IPS DF 6.9 (cell line): ENCODE measurements around the gene JSRP1.
A peak's percentile ranks its signal among the peaks of the same experiment; 100 is the strongest.

ENCODE experiments used
- DNase-seq: peaks from one replicate; pipeline ENCODE4 v3.0.0-alpha.2; 2013; ENCODE audit warnings: low read depth, low spot score
- H3K27ac ChIP-seq: one replicate; pipeline ENCODE4 v1.5.1; 2013; ENCODE audit warnings: low read length, control low read depth
- H3K27me3 ChIP-seq: 2 replicates; pipeline ENCODE4 v1.6.1; 2013; ENCODE audit warnings: mild to moderate bottlenecking, low read length; ENCODE audit not compliant: control insufficient read depth, insufficient read depth
- H3K36me3 ChIP-seq: 2 replicates; pipeline ENCODE4 v1.6.1; 2013; ENCODE audit warnings: low read length; ENCODE audit not compliant: control insufficient read depth, insufficient read depth
- H3K4me1 ChIP-seq: 2 replicates; pipeline ENCODE4 v1.6.1; 2013; ENCODE audit warnings: low read length; ENCODE audit not compliant: control insufficient read depth, insufficient read depth
- H3K4me3 ChIP-seq: 2 replicates; pipeline ENCODE4 v1.5.1; 2013; ENCODE audit warnings: mild to moderate bottlenecking, low read length
- H3K9me3 ChIP-seq: 2 replicates; pipeline ENCODE4 v1.6.1; 2013; ENCODE audit warnings: low read length, inconsistent platforms; ENCODE audit not compliant: control insufficient read depth, insufficient read depth
- WGBS: extraction: QIAGEN DNeasy Blood & Tissue Kit; methylation state at CpG from one replicate; pipeline ENCODE4 v1.1.7; 2013; ENCODE audit warnings: mixed read lengths, missing lambda C conversion rate; ENCODE audit not compliant: insufficient read length, insufficient coverage; 5-methylcytosine and 5-hydroxymethylcytosine counted together

The JSRP1 gene

DNA sequence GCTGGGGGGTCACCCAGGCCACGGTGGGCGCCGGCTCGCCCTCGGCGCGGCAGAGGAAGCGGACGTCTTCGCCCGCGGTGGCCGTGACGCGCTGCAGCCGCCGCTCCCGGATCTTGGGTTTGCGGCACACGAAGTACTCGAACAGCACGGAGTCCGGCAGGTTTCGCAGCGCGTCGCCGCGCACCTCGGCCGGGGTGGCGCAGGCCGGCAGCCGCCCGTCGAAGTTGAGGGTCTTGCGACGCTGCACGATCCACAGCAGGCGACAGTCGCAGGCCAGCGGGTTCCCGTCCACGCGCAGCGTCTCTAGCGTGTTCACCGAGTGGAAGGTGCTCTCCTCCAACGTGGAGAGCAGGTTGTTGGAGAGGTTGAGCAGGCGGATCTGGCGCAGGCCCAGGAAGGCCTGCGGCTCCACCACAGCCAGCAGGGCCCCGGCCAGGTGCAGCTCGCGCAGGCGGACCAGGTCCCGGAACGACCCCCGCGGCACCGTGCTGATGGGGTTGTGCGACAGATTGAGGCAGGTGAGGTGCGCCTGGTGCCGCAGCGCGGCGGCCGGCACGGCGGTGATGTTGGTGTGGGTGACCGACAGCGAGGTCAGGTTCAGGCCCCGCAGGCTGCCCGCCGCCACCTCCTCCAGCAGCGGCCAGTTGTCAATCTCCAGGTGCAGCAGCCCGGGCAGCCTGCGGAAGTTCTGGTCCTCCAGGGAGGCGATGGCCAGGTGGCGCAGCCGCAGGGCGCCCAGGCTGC is 34.4 kb upstream of the JSRP1 start:
- Histone ChIP-seq H3K4me1 (peaks cover 4% of the 10 kb centered on the region; the same call in 1 of the 2 replicates), H3K9me3 (no peaks in the 10 kb centered on the region), H3K36me3 (no peaks in the 10 kb centered on the region), H3K27me3 (peaks cover 40% of the 10 kb centered on the region), H3K27ac (no peak overlapping the region), H3K4me3 (peak overlapping the region; percentile 22; the same call in 1 of the 2 replicates)
- WGBS, result no CpG with 5 or more reads among the region's 82 CpGs
- DNase-seq, result no peak

- peaks cover 4% of the 10 kb centered on the region; the same call in 1 of the 2 replicates for H3K4me1 ChIP-seq
- no peak for DNase-seq
- no peaks in the 10 kb centered on the region for H3K9me3 ChIP-seq
- H3K4me3 ChIP-seq, result peak overlapping the region; percentile 2; the same call in 1 of the 2 replicates
- no peak overlapping the region for H3K27ac ChIP-seq
- H3K36me3 ChIP-seq, result no peaks in the 10 kb centered on the region
- H3K27me3 ChIP-seq, result peaks cover 38% of the 10 kb centered on the region
- WGBS, result no CpG with 5 or more reads among the region's 74 CpGs
Observed at GRCh38 chr19:2289714-2290435, 33.7 kb upstream of the JSRP1 start.

DNA sequence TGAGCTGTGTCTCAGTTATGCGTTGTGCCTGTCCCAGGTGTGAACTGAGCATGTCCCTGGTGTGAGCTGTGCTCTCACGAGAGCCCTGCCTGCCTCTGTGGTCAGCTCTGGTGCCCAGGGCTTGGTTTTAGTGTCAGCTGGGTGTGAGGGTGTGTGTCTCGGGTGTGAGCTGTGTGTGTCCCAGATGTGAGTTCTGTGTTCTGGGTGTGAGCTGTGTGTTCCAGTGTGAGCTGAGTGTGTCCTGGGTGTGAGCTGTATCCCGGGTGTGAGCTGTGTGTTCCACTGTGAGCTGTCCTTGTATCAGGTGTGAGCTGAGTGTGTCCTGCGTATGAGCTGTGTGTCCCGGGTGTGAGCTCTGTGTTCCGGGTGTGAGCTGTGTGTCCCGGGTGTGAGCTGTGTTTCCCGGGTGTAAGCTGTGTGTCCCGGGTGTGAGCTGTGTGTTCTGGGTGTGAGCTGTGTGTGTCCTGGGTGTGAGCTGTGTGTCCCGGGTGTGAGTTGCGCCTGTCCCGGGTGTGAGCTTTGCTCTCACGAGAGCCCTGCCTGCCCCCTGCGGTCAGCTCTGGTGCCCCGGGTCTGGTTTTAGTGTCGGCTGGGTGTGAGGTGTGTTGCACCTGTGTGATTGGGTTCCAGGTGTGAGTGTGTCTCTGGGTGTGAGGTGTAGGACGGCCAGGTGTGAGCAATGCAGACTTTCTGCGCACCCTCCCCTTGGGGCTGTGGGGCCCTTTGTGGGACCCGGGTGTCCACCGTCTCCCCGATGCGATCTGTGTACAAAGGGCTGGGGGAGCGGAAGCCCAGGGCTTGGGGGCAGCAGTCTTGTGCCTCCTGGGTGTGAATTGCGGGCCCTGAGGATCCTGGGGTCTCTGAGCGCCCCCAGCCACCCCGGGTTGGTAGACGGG is 32.8 kb upstream of the JSRP1 start:
- no CpG with 5 or more reads among the region's 28 CpGs for WGBS
- Histone ChIP-seq H3K4me3 (no peak overlapping the region), H3K27ac (no peak overlapping the region), H3K27me3 (peaks cover 38% of the 10 kb centered on the region), H3K4me1 (peaks cover 4% of the 10 kb centered on the region; the same call in 1 of the 2 replicates), H3K36me3 (no peaks in the 10 kb centered on the region), H3K9me3 (no peaks in the 10 kb centered on the region)
- no peak for DNase-seq

GRCh38 chr19:2288338-2288817 is 32.2 kb upstream of the JSRP1 start:
- Histone ChIP-seq H3K27ac (no peak overlapping the region), H3K27me3 (peaks cover 38% of the 10 kb centered on the region), H3K4me1 (peaks cover 4% of the 10 kb centered on the region; the same call in 1 of the 2 replicates), H3K9me3 (no peaks in the 10 kb centered on the region), H3K4me3 (no peak overlapping the region), H3K36me3 (no peaks in the 10 kb centered on the region)
- no peak for DNase-seq
- no CpG with 5 or more reads among the region's 17 CpGs for WGBS

DNA sequence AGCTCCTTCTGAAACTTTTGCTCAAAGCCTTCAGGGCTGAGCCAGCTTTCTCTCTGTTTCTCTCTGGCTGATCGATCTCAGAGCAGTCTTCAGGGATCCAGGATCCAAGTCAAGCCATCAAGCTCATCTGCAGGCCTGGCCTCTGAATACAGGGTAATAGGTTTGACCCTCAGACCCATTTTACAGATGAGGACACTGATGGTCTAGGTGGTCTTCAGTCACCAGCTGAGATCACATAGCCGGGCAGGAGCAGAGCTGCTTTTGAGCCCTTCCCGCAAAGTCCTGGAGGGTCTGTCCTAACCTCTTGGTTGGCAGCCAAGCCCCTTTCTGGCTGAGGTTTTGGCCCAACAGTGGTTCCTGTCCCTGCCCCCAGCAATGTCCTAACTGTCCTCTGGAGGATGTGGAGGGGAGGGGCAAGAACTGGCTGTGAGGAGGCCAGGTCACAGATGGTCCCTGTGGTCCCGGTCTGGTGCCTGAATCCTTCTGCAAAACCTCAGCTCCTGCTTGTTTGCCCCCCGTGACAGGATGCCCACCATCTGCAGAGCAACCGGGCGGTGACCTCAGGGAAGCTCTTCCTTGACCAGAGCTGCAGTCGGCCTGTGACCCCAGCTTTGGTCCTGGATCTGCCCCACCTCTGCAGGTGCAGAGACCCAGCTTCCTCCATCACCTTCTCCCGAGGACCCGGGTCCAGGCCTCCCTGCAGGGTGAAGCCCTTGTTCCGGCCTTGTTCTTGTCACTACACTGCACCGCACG is 31.5 kb upstream of the JSRP1 start:
- peaks cover 43% of the 10 kb centered on the region for H3K27me3 ChIP-seq
- no CpG with 5 or more reads among the region's 13 CpGs for WGBS

DNA sequence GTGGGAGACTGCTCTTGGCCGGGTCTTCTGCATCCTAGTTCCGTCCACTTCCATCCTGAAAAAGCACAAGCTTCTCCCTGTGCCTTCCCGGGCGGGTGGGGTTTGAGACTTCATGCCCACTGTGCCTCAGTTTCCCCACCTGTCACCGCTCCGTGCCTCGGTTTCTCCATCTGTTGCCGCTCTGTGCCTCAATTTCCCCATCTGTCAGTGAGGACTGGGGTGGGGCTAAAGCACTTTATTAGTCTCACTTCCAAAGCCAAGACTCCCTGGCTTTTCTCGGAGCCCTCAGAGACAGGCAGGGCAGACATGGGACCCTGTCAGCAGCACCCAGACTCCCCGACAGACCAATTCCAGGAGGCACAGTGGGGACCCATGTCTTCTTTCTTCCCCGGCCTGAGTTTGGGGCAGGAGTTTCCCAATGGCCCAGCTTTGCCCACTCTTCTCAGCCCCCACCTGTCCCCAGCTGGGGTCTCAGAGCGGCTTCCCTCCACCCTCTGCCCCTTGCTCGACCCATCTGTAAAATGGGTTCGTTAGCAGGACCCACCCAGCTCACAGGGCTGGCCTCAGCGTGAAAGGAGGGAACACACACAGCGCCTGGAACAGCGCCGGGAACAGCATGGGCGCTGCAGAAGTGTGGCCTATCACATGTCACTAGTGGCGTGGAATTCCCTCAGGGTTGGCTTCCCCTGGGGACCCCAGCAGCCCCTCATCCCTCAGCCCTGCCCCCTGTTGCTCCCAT is 30.4 kb upstream of the JSRP1 start:
- no peak for DNase-seq
- Histone ChIP-seq H3K27me3 (peaks cover 42% of the 10 kb centered on the region), H3K4me1 (peaks cover 7% of the 10 kb centered on the region; the same call in 1 of the 2 replicates), H3K27ac (no peak overlapping the region), H3K4me3 (no peak overlapping the region), H3K36me3 (no peaks in the 10 kb centered on the region), H3K9me3 (no peaks in the 10 kb centered on the region)
- WGBS, result no CpG with 5 or more reads among the region's 20 CpGs

More for the DNA sequence above, 31.5 kb upstream of the JSRP1 start:
- Histone ChIP-seq H3K27ac (no peak overlapping the region), H3K4me1 (peaks cover 4% of the 10 kb centered on the region; the same call in 1 of the 2 replicates), H3K36me3 (no peaks in the 10 kb centered on the region), H3K9me3 (no peaks in the 10 kb centered on the region), H3K4me3 (no peak overlapping the region)
- DNase-seq, result no peak

GRCh38 chr19:2283835-2284507 is 27.8 kb upstream of the JSRP1 start:
- Histone ChIP-seq H3K4me3 (no peak overlapping the region), H3K36me3 (no peaks in the 10 kb centered on the region), H3K4me1 (peaks cover 3% of the 10 kb centered on the region; the same call in 1 of the 2 replicates), H3K9me3 (no peaks in the 10 kb centered on the region), H3K27me3 (peaks cover 17% of the 10 kb centered on the region), H3K27ac (no peak overlapping the region)
- DNase-seq, result no peak
- no CpG with 5 or more reads among the region's 8 CpGs for WGBS

DNA sequence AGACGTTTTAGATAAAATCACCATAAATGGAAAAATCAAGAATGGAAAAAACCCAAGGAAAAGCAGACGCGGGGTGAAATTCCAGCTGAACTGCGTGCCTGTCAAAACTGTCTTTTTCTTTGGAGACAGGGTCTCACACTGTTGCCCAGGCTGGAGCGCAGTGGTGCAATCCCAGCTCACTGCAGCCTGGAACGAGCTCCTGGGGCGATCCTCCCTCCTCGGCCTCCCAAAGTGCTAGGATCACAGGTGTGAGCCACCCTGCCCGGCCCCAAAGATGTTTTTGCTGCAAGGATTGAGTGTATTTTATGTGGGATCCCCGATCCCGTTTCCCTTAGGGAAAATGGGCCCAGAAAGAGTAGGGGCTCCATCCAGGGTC is 26.6 kb upstream of the JSRP1 start:
- no peaks in the 10 kb centered on the region for H3K9me3 ChIP-seq
- WGBS, result no CpG with 5 or more reads among the region's 11 CpGs
- no peak overlapping the region for H3K27ac ChIP-seq
- no peak overlapping the region for H3K4me3 ChIP-seq
- no peak for DNase-seq
- peaks cover 3% of the 10 kb centered on the region; the same call in 1 of the 2 replicates for H3K4me1 ChIP-seq
- H3K36me3 ChIP-seq, result no peaks in the 10 kb centered on the region
- peaks cover 11% of the 10 kb centered on the region; the same call in 1 of the 2 replicates for H3K27me3 ChIP-seq
